ENCODE measurements around the gene TM6SF1.

- TF ChIP-seq CTCF (IDR thresholded peaks at IDR 0.05; ENCODE audit: low read depth, low read length) (no peak), POLR2A (IDR thresholded peaks at IDR 0.05; ENCODE audit: extremely low read depth, insufficient read length) (no peak)
Measured at GRCh38 chr15:83098079-83098478, 9.4 kb upstream of the TM6SF1 start.
